HG02870 (cell line): ENCODE measurements around the gene TMEM120A.

ENCODE experiments used
- ATAC-seq: cut with Tn5 transposase; IDR thresholded peaks from one replicate; pipeline ENCODE4 v1.9.1; 2021; ENCODE audit warnings: mild to moderate bottlenecking, moderate library complexity; ENCODE audit not compliant: unreplicated experiment

TMEM120A gene

DNA sequence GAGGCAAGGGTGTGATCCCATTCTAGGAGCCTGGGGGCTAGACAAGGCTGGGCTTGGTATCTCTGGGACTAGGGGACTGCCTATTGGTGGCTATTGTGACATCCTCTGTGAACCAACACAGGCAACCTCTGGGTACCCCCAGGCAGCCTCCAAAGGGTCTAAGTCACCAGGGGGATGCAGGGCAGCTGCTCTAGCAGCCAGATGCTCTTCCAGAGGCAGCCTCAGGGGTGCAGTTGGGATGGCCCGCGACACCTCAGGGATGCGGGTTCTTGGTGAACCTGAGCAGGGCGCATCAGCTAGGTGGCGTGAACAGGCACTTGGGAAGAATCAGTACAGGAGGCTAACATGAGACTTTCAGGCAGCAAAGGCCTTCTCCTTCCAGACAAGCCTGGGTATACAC lies 1.6 kb upstream of the TMEM120A start:
- no peak for ATAC-seq

DNA sequence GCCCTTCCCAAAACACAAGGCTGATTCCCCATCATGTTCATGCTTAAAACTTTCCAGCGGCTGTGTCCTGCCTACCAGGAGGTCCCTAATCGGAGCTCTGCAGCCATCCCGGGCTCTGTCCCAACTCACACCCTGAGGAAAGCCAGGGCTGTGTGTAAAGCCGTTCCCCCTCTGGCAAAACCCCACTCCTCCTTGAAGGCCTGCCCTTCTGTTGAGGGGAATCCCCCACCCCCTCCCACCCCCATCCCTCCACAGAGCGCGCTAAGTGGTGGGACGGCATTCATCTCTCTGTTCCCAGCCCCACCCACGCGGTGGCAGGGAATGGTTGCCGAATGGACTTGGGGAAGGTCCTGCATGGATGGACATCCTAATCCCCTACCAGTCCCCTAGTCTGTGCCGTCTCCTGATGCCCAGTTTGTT lies 667 bp upstream of the TMEM120A start:
- ATAC-seq: no peak

DNA sequence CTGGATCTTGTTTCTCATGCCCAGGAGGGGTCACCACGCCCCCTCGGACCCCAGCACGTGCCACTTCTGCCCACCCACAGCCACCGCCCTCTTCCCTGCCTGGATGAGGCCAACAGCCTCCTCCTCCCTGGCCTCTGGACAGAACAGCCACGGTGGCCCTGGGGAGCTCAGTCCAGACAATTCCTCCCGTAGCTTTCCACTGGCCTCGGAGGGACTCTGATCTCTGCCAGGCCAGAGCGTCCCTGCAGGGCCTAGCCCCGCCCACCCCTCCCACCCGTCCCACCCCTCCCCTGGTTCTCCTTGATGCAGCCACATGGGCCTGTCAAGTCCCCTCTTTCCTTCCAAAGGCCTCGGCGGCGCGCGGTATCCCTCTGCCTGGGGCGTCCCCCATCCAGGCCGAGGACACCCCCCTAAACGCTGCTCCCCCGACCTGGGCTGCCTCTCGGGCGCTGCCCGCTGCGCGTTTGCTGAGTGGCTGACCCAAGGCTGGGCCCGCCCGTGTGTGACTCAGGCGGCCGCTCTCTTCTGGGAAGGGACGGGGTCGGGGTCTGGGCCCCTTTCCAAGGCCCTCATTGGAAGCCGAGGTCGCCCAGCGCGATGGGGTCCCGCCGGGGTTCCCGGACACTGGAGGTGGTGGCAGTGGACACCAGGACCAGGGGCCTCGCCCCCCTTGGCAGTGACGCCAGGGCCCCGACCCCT lies 557 bp downstream of the TMEM120A start:
- peak; percentile 12 for ATAC-seq

DNA sequence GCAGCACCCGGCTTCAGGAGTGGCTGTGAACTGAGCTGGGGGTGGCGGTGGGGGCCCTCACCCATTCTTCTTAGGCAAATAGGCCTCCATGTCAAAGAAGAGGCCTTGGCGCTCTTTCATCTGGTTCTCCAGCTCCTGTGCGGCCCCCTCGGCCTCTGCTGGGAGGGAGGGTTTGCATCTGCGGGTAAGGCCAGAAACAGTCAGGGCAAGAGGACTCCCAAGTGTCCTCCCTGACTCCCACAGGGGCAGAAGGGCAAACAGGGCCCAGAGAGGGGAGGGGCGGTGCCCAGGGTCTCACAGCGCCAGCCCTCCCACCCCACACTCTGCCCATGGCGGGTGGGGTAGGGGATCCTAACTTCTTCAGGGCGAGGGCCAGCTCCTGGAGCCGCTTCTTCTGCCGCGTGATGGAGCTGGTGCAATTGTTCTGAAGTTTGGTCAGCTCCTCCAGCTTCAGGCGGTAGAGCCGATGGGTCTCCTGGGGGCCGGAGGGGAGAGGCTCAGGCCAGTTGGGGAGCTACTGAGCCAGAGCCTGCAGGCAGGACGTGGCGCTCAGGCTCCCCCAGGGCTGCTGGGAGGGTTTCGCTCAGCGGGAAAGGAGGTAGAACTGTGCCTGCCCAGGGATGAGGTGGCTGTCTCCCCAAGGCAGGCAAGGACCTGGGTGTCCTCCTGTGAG lies 2.2 kb downstream of the TMEM120A start:
- no peak for ATAC-seq

DNA sequence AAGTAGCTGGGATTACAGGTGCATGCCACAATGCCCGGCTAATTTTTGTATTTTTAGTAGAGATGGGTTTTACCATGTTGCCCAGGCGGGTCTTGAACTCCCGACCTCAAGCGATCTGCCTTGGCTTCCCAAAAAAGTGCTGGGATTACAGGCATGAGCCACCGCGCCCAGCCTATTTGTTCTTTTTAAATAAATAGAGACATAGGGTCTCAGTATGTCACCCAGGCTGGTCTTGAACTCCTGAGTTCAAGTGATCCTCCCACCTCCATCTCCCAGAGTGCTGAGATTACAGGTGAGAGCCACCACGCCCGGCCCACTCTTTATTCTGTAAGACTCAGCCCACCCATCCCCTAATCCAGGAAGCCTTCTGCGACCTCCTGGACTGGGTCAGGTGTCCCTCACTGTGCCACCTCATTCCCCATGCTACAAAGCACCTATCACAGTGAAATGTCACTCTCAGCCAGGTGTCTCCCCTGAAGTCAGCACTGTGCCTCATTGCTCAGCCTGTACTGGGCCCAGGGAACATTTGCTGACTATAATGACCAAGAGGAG lies 2.8 kb downstream of the TMEM120A start:
- ATAC-seq: no peak

DNA sequence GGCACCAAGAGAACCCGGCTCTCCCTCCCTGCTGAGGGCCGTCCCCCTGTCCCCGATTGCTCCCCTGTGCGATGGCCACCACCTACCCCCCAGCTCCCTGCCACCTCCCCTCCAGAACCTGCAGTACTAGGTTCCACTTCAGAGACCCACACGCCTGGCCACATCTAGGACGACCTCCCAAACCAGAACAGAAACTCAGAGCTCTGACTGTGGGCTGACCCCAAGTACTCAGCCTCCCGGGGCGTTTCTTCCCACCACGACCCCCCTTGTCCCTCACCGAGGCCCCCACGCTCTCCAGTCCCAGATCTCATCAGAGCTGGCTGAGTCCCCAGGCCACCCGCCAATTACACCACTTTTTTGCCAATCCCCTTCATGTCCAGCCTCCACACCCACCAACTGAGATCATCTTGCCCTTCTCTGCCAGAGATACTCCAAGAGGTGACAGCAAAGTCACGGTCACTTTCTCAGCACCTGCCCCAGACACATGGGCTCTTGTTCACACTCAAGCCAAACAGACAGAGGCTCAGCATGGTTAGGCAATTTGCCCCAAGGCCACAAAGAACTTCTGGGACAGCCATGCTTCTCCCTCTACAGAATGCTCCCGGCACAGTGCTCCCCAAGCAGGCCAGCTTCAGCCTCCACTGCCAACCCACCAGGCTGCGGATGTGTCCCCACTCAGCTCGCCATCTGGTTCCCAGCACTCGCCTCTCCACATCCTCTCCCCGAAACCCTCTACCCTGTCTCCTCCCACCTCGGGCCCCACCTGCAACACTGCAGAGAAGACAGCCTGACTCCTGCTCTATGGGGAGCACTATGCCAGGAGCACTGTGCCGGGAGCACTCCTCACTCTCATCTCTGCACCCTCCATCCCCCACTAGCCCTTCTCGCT lies 4.7 kb downstream of the TMEM120A start:
- ATAC-seq: no peak

DNA sequence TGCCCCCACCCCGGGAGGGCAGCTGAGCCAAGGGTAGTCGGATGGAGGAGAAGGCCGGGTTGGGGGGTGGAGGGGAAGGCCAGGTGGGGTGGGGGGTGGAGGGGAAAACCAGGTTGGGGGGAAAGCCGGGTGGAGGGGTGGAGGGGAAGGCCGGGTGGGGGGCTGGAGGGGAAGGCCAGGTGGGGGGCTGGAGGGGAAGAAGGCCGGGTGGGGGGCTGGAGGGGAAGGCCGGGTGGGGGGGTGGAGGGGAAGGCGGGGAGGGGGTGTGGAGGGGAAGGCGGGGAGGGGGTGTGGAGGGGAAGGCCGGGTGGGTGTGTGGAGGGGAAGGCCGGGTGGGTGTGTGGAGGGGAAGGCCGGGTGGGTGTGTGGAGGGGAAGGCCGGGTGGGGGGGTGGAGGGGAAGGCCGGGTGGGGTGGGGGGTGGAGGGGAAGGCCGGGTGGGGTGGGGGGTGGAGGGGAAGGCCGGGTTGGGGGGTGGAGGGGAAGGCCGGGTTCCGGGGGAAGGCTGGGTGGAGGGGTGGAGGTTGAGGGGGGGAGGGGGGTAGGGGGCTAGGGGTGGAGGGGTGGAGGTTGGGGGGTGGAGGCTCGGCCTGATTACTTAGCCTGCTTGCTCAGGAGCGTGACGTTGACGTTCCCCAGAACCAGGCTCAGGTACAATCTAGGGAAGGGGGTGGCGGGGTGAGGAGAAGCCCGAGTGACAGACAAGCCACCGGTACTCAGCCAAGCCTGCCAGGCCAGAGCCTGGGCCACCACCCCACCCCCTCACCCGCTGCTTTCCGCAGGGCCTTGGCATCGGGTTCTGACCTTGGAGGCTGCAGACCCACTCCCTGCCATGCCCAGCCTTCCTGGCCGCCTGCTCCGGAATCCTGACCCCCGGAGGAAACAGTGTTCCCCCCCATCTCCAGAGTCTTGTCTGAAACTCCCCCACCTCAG lies 5.6 kb downstream of the TMEM120A start:
- ATAC-seq: no peak

DNA sequence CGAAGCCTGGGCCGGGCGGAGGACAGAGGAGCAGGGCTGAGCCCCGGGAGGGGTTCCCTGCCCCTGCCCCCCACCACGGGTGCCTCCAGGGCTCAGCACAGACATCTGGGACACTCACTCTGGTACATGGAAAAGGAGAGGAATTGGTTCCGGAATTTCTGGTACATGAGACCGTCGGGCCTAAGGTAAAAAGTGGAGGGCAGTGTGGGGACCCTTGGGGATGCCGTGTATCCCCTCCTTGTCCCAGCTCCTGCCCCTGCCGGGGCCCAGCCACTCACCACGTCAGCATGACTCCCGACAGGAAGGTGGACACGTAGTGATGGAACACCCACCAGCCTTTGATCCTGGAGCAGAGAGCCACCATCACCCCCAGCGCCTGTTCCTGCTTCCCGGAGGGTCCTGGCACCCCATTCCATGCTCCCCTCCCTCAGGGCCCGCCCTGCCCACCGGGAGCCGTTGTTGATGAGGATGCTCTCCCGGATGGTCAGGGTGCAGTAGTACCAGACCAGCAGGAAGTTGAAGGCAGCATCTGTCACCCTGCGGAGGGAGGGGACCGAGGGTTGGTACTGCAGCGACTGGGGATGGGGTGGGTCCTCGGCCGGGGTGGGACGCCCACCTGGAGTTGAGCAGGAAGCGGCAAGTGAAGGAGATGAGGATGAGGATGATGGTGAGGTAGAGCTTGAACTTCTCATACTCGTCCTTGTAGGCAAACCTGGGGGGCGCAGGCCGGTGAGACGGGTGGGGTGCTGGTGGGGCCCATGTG lies 6.4 kb downstream of the TMEM120A start:
- ATAC-seq: no peak

DNA sequence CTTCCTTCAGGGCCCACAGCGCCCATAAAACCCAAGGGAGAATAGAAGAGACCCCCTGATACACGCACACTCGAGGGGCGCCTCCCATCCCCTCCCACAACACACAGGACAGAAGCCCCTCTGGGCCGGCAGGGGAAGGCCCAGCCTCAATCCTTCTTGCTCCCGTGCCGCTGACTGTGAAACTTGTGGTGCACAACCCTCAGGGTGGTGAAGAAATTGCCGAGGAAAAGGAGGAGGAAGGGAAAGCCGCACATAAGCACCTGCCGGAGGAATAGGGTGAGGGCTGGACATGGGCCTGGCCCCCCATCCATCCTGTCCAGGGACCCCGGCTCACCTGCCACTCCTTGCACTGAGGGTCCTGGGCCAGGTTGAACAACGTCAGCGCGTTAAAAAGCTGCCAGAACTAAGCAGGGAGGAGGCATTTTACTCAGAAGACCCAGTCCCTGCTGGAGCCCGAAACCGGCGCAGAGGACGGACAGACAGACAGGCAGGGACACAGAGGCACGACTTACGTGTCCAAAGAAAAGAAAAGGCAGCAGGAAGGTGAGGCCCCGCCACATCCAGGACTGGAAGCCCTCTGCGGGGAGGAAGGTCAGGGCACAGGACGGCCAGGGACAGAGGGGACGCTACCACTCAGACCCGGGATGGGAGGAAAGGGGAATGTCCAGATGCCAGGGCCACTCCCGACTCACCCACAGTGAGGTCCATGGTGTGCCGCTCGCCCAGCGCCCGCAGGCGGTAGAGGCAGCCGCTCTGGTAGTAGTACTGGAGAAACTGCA lies 7.2 kb downstream of the TMEM120A start:
- ATAC-seq: no peak

DNA sequence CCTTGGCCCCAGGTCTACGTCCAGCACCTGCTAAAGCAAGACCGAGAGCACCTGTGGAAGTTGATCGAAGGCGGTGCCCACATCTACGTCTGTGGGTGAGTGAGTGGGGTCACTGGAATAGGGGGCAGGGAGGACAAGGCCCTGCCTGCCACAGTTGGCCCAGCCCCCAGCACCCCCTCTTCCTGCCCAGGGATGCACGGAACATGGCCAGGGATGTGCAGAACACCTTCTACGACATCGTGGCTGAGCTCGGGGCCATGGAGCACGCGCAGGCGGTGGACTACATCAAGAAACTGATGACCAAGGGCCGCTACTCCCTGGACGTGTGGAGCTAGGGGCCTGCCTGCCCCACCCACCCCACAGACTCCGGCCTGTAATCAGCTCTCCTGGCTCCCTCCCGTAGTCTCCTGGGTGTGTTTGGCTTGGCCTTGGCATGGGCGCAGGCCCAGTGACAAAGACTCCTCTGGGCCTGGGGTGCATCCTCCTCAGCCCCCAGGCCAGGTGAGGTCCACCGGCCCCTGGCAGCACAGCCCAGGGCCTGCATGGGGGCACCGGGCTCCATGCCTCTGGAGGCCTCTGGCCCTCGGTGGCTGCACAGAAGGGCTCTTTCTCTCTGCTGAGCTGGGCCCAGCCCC lies 8.1 kb downstream of the TMEM120A start:
- ATAC-seq: no peak

DNA sequence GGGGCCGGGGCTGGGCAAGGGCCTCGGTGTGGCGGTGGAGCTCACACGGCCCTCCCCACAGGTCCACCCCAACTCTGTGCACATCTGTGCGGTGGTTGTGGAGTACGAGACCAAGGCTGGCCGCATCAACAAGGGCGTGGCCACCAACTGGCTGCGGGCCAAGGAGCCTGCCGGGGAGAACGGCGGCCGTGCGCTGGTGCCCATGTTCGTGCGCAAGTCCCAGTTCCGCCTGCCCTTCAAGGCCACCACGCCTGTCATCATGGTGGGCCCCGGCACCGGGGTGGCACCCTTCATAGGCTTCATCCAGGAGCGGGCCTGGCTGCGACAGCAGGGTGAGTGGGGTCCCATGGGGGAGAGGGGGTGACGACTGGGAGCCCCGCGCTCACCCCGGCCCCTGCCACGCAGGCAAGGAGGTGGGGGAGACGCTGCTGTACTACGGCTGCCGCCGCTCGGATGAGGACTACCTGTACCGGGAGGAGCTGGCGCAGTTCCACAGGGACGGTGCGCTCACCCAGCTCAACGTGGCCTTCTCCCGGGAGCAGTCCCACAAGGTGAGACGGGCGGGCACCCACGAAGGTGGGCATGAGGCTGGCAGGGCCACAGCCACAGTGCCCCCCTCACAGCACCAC lies 8.8 kb downstream of the TMEM120A start:
- no peak for ATAC-seq

DNA sequence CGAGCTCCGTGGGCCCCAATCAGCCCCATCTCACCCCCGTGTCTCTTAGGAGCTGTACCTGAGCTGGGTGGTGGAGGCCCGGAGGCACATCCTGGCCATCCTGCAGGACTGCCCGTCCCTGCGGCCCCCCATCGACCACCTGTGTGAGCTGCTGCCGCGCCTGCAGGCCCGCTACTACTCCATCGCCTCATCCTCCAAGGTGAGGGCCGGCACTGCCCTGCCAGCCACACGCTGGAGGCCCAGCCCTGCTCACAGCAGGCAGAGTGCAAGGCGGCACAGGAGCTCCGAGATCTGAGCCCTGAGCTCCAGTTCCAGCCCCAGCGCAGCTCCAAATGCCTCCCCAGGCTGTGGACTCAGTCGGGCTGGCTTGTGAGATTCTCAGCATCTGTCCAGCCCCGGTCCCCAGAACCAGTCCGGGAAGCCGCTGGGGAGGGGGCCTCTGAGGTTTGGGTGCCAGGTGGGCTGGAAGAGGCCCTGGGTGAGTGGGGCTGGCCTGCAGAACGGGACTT lies 9.3 kb downstream of the TMEM120A start:
- no peak for ATAC-seq

DNA sequence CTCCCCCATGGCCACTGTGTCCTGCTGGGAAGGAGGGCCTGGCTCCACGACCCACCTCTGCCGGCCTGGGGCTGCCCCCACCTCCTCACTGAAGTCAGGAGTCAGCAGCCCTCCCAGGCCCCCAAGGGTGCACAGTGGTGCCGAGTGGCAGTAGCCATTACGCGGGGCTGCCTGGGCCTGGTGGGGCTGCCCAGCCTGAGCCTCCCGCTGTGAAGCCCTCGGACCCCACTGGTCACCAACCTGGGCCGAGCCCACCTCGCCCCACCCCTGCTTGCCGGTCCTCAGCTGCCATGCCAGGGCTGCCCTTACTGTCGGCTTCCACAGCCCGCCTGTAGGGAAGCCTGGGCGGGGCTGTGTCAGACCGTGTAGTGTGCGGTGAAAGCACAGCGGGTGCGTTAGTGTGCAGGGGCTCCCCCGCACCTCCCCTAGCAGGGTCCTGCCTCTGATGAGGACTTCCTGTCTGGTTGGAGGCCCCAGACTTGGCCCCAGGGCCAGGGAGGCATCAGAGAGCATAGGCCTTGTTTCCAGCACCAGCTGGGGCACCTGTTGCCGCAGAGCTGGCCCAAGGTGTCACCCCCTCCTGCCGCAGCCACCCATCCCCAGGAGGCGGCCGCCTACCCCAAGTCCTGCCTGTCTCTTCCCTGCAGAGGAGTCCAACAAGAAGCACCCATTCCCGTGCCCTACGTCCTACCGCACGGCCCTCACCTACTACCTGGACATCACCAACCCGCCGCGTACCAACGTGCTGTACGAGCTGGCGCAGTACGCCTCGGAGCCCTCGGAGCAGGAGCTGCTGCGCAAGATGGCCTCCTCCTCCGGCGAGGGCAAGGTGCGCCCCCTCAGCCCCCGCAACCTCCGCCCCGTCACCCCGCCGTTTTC lies 10.0 kb downstream of the TMEM120A start:
- ATAC-seq: no peak

DNA sequence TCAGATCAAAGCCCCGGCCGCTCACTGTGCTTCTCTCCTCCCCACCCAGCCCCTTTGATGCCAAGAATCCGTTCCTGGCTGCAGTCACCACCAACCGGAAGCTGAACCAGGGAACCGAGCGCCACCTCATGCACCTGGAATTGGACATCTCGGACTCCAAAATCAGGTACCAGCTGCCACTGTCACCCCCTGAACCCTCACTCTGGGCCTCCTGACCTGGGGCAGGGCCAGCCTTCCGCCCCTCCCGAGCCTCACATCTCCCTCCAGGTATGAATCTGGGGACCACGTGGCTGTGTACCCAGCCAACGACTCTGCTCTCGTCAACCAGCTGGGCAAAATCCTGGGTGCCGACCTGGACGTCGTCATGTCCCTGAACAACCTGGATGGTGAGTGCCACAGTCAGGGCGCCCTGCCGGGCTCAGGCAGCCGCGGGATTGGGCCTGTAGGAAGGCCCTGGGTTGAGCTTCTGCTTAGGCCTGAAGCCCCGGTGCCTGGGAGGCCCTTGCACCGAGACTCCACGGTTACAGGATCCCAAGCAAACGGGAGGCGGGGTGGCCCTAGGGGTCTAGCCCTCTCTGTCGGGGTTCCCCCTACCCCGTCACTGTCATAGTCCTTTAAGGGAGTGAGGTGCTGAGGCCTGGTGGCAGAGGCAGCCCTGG lies 10.8 kb downstream of the TMEM120A start:
- no peak for ATAC-seq

DNA sequence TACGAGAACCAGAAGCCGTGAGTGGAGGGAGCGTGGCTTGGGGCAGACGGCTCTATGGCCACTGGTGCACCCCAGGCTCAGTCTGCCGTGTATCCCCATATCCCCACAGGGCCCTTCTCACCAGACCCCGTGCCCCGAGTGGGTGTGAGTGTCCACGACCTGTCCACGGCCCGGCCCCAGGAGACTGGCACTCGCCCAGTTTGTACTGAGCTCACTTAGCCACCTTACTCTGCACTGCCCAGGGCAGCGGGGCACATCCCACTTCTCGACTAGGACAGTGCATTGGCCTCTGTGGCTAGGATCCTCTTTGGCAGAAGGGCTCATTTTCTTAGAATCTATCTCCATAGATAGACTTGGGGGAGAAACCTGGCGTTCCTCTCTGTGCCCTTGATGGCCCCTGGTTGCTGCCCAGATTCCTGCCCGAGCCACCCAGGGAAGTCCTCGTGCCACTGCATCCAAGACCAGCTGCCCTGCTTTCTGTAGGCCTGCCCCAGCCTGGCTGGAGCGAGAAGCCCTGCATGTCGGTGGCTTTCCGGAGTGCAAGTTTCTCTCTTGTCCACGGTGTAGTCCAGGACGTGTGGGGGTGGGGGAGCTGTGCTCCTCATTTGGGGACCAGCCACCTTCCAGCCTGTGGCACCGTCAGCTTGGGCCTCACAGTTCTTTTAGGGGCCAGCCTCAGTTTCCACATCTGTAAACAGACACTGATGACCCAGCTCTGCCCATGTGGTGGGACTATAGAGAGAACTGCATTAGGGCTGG lies 11.9 kb downstream of the TMEM120A start:
- no peak for ATAC-seq
